Measurements from ENCODE around the gene RALY.

DNA sequence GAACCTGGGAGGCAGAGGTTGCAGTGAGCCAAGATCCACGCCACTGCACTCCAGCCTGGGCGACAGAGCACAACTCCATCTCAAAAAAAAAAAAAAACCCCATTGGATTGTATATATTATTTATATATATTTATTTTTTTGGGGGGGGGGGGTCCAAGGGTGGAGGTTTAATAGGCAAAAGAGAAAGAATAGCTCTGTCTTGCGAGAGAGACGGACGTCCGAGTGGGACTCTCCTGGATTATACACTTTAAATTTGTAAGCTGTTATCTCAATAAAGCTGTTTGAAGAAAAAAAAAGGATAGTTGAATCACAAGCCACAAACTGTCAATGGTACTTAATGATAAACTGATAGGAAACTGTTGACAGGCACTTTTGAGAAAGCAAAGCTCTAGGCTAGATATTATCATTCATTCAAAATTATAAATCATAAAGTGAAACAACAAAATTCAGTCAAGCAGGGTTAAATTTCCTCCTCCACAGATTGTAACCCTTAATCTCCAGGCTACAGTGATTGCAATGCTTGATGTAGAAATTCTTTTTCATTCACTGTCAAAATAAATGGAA lies 98.0 kb downstream of the RALY start:
- TF ChIP-seq EZH2 (IDR thresholded peaks at IDR 0.05; ENCODE audit: borderline replicate concordance, low read depth, low read length, severe bottlenecking) (no peak), POLR2AphosphoS5 (IDR thresholded peaks at IDR 0.05; ENCODE audit: insufficient read depth, low read depth, low read length) (no peak)
- TF ChIP-seq, protein P1, sequence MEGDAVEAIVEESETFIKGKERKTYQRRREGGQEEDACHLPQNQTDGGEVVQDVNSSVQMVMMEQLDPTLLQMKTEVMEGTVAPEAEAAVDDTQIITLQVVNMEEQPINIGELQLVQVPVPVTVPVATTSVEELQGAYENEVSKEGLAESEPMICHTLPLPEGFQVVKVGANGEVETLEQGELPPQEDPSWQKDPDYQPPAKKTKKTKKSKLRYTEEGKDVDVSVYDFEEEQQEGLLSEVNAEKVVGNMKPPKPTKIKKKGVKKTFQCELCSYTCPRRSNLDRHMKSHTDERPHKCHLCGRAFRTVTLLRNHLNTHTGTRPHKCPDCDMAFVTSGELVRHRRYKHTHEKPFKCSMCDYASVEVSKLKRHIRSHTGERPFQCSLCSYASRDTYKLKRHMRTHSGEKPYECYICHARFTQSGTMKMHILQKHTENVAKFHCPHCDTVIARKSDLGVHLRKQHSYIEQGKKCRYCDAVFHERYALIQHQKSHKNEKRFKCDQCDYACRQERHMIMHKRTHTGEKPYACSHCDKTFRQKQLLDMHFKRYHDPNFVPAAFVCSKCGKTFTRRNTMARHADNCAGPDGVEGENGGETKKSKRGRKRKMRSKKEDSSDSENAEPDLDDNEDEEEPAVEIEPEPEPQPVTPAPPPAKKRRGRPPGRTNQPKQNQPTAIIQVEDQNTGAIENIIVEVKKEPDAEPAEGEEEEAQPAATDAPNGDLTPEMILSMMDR (IDR thresholded peaks at IDR 0.05; ENCODE audit: extremely low read depth in 1 of 2, insufficient read depth in 1 of 2, low read depth in 1 of 2, low read length in 2 of 2), result no peak

Measured in endothelial cell of umbilical vein (primary cell).